Mesothelial cell of epicardium (in vitro differentiated cells): Measurements from ENCODE around the gene ACBD3. TPM values are rescaled to one million over a fixed set of nuclear protein-coding genes. Genes with fewer than 3 reads are reported as not detected.

Source experiments
- DNase-seq, 2 experiments: peaks; one replicate each; pipeline ENCODE4 v3.0.0; 2021; ENCODE audit warnings: low spot score in 2 of 2; ENCODE audit not compliant: unreplicated experiment in 2 of 2
- H3K27ac Mint-ChIP-seq: 2 replicates; pipeline ENCODE4 v1.8.0; 2021; ENCODE audit warnings: mixed read lengths
- H3K27me3 Mint-ChIP-seq: 2 replicates; pipeline ENCODE4 v1.8.0; 2021; ENCODE audit warnings: low read depth, mixed read lengths
- H3K36me3 Mint-ChIP-seq: 2 replicates; pipeline ENCODE4 v1.8.0; 2021; ENCODE audit warnings: mixed read lengths
- H3K4me1 Mint-ChIP-seq: 2 replicates; pipeline ENCODE4 v1.8.0; 2021; ENCODE audit warnings: mixed read lengths
- H3K4me3 Mint-ChIP-seq: 2 replicates; pipeline ENCODE4 v1.8.0; 2021; ENCODE audit warnings: mild to moderate bottlenecking, moderate library complexity, mixed read lengths
- H3K9me3 Mint-ChIP-seq: 2 replicates; pipeline ENCODE4 v1.8.0; 2021; ENCODE audit warnings: mixed read lengths
- CTCF ChIP-seq: fragments of 200-600 bp; sonication (generic); IDR thresholded peaks from one replicate; pipeline ENCODE4 v1.5.0; 2021; ENCODE audit warnings: antibody characterized with exemption; ENCODE audit not compliant: unreplicated experiment
- total RNA-seq: library from RNA; stranded (reverse); gene quantifications from 3 replicates; pipeline ENCODE4 v1.2.1, GENCODE V29; 2021

The ACBD3 gene
- total RNA-seq, 1 donor from 2014 or later = 44.7 TPM

GRCh38 chr1:226185141-226186036 lies 1.2 kb downstream of the ACBD3 start:
- DNase-seq = no peak

GRCh38 chr1:226181996-226182714 lies 4.4 kb downstream of the ACBD3 start:
- no peak for TF ChIP-seq CTCF
- Mint-ChIP-seq H3K36me3 (peaks cover 17% of the 10 kb centered on the region), H3K4me3 (no peak overlapping the region), H3K4me1 (peaks cover 42% of the 10 kb centered on the region), H3K27me3 (no peaks in the 10 kb centered on the region), H3K9me3 (no peaks in the 10 kb centered on the region), H3K27ac (peak overlapping the region; percentile 78)
- DNase-seq = no peak

More at GRCh38 chr1:226185141-226186036, 1.2 kb downstream of the ACBD3 start:
- Mint-ChIP-seq H3K4me3 (peak overlapping the region; percentile 92), H3K36me3 (peaks cover 6% of the 10 kb centered on the region), H3K27me3 (no peaks in the 10 kb centered on the region), H3K27ac (peak overlapping the region; percentile 98), H3K9me3 (no peaks in the 10 kb centered on the region), H3K4me1 (peaks cover 38% of the 10 kb centered on the region)
- TF ChIP-seq CTCF = no peak

- Mint-ChIP-seq H3K4me3 (no peak overlapping the region), H3K9me3 (no peaks in the 10 kb centered on the region), H3K4me1 (peaks cover 19% of the 10 kb centered on the region), H3K27ac (no peak overlapping the region), H3K27me3 (no peaks in the 10 kb centered on the region), H3K36me3 (peaks cover 19% of the 10 kb centered on the region)
- DNase-seq = no peak
- no peak for TF ChIP-seq CTCF
Measured at GRCh38 chr1:226176870-226177269, 9.7 kb downstream of the ACBD3 start.

DNA sequence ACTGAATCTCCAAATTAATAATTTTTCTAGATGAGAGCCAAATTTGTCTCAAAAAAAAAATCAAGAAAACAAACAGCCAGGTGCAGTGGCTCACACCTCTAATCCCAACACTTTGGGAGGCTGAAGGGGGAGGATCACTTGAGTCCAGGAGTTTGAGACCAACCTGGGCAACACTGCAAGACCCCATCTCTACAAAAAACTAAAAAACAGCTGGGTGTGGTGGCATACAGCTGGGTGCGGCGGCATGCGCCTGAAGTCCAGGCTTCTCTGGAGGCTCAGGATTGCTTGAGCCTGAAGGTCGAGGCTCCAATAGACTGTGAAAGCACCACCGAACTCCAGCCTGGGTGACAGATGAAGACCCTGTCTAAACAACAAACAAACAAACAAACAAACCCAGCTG lies 14.0 kb downstream of the ACBD3 start:
- DNase-seq = no peak
- TF ChIP-seq CTCF = no peak
- Mint-ChIP-seq H3K9me3 (no peaks in the 10 kb centered on the region), H3K27ac (no peak overlapping the region), H3K4me1 (peaks cover 12% of the 10 kb centered on the region), H3K4me3 (no peak overlapping the region), H3K36me3 (peaks cover 14% of the 10 kb centered on the region), H3K27me3 (no peaks in the 10 kb centered on the region)

DNA sequence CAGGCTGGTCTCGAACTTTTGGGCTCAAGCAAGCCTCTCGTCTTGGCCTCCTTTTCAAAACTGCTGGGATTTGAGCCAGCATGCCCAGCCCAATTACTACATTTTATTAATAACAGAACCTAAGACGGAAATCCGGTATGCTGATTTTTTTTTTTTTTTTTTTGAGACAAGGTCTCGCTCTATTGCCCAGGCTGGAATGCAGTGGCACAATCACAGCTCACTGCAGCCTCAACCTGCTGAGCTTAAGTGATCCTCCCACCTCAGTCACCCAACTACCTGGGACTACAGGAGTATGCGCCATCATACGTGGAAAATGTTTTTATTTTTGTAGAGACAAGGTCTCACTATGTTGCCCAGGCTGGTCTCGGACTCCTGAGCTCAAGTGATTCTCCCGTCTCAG lies 20.2 kb downstream of the ACBD3 start:
- TF ChIP-seq CTCF = no peak
- H3K9me3 Mint-ChIP-seq = no peaks in the 10 kb centered on the region
- H3K27me3 Mint-ChIP-seq = no peaks in the 10 kb centered on the region
- H3K4me1 Mint-ChIP-seq = peaks cover 4% of the 10 kb centered on the region
- H3K4me3 Mint-ChIP-seq = no peak overlapping the region
- H3K36me3 Mint-ChIP-seq = peaks cover 21% of the 10 kb centered on the region
- H3K27ac Mint-ChIP-seq = no peak overlapping the region
- no peak for DNase-seq
